Measurements from ENCODE around the gene SPAG7.
"Not testable (repeated sequence)": the region's sequence is repeated elsewhere in the genome, so short reads cannot be mapped to it uniquely, and the experiment has no call there.

Gene SPAG7

DNA sequence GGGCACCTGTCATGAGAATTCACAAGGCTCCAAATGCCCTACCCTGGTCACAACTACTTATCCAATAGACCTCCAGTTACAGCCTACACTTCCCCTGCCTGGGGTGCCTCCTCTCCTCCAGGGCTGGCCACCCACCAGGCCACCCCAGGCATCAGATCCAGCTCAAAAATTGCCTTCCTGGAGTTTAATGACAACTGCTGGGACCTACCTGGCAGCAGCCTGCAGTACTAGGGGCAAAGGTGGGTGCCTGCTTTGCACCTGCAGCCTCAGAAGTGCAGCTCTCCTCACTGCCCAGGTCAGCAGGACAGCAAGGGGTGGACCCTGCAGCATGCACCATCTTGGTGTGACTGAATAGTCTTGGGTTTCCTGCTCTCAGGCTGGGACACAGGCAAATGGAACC is 32.0 kb downstream of the SPAG7 start:
- DNase-seq = no peak

- no peak for DNase-seq
Observed at GRCh38 chr17:4934173-4934979, 33.2 kb downstream of the SPAG7 start.

DNA sequence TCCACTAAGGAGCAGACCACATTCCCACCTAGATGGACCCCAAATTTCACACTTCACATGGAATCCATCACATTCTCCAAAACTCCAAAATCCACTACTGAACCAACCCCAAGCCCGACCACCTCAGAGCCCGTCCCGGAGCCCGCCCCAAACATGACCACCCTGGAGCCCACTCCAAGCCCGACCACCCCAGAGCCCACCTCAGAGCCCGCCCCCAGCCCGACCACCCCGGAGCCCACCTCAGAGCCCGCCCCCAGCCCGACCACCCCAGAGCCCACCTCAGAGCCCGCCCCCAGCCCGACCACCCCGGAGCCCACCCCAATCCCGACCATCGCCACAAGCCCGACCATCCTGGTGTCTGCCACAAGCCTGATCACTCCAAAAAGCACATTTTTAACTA is 34.0 kb downstream of the SPAG7 start:
- no peak for DNase-seq

DNA sequence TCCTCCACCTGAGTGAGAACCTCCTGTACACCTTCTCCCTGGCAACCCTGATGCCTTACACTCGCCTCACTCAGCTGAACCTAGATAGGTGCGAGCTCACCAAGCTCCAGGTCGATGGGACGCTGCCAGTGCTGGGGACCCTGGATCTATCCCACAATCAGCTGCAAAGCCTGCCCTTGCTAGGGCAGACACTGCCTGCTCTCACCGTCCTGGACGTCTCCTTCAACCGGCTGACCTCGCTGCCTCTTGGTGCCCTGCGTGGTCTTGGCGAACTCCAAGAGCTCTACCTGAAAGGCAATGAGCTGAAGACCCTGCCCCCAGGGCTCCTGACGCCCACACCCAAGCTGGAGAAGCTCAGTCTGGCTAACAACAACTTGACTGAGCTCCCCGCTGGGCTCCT is 34.9 kb downstream of the SPAG7 start:
- no peak for DNase-seq

DNA sequence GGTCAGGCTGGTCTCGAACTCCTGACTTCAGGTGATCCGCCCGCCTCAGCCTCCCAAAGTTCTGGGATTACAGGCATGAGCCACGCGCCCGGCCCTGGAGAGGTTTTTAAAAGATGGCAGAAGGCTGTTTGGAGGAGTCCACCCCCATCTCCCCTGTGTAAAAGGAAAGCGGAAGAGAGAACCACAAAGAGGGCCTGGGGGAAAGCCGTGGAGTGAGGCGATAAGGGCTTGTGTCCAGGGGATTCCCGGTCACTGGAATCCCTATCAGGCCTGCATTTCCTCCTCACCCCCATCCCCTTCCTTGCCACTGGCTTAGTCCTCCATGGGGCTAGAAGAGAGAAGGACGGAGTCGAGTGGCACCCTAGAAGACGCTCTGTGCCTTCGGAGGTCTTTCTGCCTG is 35.7 kb downstream of the SPAG7 start, which contains the start of gene GP1BA:
Gene GP1BA, plus strand, starts transcription at position 315 of the 400 bp plus-strand sequence. CDS start 328 bp downstream, outside the sequence.
- DNase-seq = no peak

DNA sequence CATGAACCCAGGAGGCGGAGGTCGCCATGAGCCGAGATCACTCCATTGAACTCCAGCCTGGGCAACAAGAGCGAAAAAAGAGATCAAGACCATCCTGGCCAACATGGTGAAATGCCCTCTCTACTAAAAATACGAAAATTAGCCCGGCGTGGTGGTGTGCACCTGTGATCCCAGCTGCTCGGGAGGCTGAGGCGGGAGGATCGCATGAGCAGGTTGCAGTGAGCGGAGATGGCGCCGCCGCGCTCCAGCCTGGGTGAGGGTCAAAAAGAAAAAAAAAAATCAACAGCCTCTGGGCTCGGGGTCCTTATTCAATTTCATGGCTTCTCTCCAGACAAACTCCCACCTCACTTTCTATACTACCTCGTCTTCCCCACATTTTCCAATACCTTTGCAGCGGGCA is 38.7 kb downstream of the SPAG7 start:
- no peak for DNase-seq

DNA sequence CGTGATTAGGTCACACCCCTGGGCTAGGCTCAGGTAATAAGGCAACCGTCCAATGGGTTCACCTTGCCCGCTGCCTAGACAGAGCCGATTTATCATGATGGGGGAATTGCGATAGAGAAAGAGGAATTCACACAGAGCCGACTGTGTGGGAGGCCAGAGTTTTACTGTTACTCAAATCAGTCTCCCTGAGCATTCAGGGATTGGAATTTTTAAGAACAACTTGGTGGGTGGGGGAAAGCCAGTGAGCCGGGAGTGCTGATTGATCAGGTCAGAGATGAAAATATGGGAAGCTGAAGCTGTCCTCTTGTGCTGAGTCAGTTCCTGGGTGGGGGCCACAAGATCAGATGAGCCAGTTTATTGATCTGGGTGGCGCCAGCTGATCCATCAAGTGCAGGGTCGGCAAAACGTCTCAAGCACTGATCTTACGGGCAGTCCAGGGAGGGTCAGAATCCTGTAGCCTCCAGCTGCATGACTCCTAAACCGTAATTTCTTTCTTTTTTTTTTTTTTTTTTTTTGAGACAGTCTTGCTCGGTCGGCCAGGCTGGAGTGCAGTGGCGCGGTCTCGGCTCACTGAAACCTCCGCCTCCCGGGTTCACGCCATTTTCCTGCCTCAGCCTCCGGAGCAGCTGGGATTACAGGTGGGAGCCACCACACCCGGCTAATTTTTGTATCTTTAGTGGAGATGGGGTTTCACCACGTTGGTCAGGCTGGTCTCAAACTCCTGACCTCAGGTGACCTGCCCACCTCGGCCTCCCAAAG is 40.9 kb downstream of the SPAG7 start:
- DNase-seq = not testable (repeated sequence)

DNA sequence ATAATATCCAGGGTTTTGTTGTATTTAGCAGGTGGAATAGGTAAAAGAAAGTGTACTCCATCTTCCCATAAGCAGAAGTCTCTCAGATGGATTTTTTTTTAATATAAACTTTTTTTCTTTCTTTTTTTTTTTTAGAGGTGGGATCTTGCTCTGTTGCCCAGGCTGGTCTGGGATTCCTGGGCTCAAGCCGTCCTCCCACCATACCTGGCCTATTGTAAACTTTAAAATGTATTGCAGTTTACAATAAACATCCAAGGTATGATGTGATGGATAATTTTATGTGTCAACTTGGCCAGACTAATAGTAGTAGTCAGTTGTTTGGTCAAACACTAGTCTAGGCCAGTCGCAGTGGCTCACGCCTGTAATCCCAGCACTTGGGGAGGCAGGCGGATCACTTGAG is 46.3 kb downstream of the SPAG7 start:
- DNase-seq = no peak

- DNase-seq = no peak
Observed at GRCh38 chr17:4920351-4921048, 47.1 kb downstream of the SPAG7 start.

GRCh38 chr17:4919511-4920047 is 48.0 kb downstream of the SPAG7 start:
- DNase-seq = no peak

GRCh38 chr17:4914551-4914950 is 53.1 kb downstream of the SPAG7 start:
- DNase-seq = not testable (repeated sequence)

- DNase-seq = no peak
Observed at GRCh38 chr17:4913994-4914393, 53.6 kb downstream of the SPAG7 start.
